ENCODE measurements around the gene RBM17. TPM values are rescaled to one million over a fixed set of nuclear protein-coding genes. Genes with fewer than 3 reads are reported as not detected.

RBM17 gene
- total and polyA plus RNA-seq, 2 of the 13 experiments (the other 11 are each of a cell fraction or from before 2014, with no cell fraction given), result 30.7 to 77.5 TPM

DNA sequence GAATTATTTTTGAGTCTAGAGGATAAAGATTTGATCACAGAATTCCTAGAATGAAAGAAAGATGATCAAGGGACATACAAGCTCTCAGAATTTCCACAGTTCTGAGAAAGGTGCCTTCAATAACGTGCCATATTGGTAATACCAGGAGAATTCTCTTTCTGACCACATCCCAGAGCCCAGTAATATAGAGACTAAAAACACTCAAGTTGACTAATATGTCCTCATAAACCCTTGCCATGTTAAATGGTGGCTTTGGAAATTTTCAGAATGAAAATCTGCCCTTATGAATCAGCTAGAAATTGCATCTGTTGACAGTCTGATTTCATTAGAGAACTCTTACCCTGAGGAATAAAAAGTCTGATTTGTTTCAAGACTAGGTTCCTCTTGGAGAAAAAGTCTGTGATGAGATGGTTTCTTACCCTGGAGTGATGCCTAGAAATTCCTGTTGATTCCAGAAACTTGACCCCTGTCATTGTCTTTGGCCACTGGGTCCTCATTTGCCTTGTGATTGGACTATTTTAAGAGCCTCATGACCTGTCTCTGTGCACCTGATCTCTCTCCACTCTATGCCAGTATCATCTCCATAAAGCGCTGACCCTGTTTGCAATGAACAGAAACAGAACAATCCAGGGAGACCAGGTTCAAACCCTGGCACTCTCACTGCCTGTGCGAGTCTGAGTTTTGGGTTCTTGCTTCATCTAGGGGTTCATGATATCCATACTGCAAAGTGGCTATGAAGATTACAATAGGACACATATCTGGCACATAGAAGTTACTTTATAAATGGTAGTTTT, 30.0 kb upstream of the RBM17 start:
- H3K27ac ChIP-seq (ENCODE audit: extremely low read length, insufficient read depth, low read length), result no peak overlapping the region
- ChIA-PET CTCF (ENCODE audit: low intra/inter-chr PET ratio, low total read pairs) (no interaction called here), POLR2A (no interaction called here)
- no peaks in the 10 kb centered on the region for H3K36me3 ChIP-seq (replicated peaks in 1 of 2; ENCODE audit: control insufficient read depth in 1 of 2, insufficient read depth in 2 of 2, low read length in 2 of 2)
- peaks cover 8% of the 10 kb centered on the region for H3K4me1 ChIP-seq (ENCODE audit: insufficient read depth, low read length)
- BruUV-seq (replicated peaks), result no TSS peak
- FAIRE-seq, result no peak
- no peak for DNase-seq (ENCODE audit: low spot score)
- no peak overlapping the region for H2AFZ ChIP-seq (ENCODE audit: low read length)
- H4K20me1 ChIP-seq (ENCODE audit: insufficient read depth, low read length), result no peaks in the 10 kb centered on the region
- no peaks in the 10 kb centered on the region for H3K9me3 ChIP-seq (ENCODE audit: low read length)
- intact Hi-C loops (cut with micrococcal nuclease; ENCODE audit: unreplicated experiment) (no loop called here), in situ Hi-C loops (cut with HindIII; ENCODE audit: extremely low pct_ligation_motif_present, low pct_unique_long_range_greater_than_20kb) (no loop called here)
- H3K27me3 ChIP-seq (ENCODE audit: control insufficient read depth in 1 of 2, insufficient read depth in 2 of 2, low read length in 2 of 2), result no peaks in the 10 kb centered on the region; a peak in 2 of 5 replicates
- H3K9ac ChIP-seq (ENCODE audit: insufficient read depth, low read depth, low read length), result no peak overlapping the region
- WGBS (ENCODE audit: low lambda C conversion rate), result 0% methylated on average over 3 of the region's 3 CpGs
- no peaks in the 10 kb centered on the region for H3K79me2 ChIP-seq (ENCODE audit: insufficient read depth, low read length)
- H3K4me3 ChIP-seq (replicated peaks in 1 of 3; ENCODE audit: insufficient read depth in 1 of 3, low read depth in 2 of 3, low read length in 3 of 3), result no peak overlapping the region
- ATAC-seq, result no peak
- TF ChIP-seq SMARCE1 (IDR thresholded peaks at IDR 0.05; ENCODE audit: borderline replicate concordance) (no peak), HNF4A (CRISPR knock-in tag; IDR thresholded peaks at IDR 0.05) (no peak), ZNF3 (CRISPR knock-in tag; IDR thresholded peaks at IDR 0.05) (no peak), SYNCRIP (IDR thresholded peaks at IDR 0.05; ENCODE audit: insufficient read depth, low read depth, low read length) (no peak), ZNF678 (CRISPR knock-in tag; IDR thresholded peaks at IDR 0.05) (no peak), ZFY (CRISPR knock-in tag; IDR thresholded peaks at IDR 0.05) (no peak), ZNF589 (CRISPR knock-in tag; conservative IDR thresholded peaks at IDR 0.05) (no peak), ERF (CRISPR knock-in tag; IDR thresholded peaks at IDR 0.05) (no peak), ZNF749 (CRISPR knock-in tag; IDR thresholded peaks at IDR 0.05; ENCODE audit: borderline replicate concordance) (no peak), NFYB (CRISPR knock-in tag; IDR thresholded peaks at IDR 0.05) (no peak), ZUFSP (CRISPR knock-in tag; IDR thresholded peaks at IDR 0.05; ENCODE audit: borderline replicate concordance) (no peak), ZNF274 (CRISPR knock-in tag; IDR thresholded peaks at IDR 0.05) (no peak), ZBTB43 (CRISPR knock-in tag; conservative IDR thresholded peaks at IDR 0.05) (no peak)
- TF ChIP-seq, protein P1, sequence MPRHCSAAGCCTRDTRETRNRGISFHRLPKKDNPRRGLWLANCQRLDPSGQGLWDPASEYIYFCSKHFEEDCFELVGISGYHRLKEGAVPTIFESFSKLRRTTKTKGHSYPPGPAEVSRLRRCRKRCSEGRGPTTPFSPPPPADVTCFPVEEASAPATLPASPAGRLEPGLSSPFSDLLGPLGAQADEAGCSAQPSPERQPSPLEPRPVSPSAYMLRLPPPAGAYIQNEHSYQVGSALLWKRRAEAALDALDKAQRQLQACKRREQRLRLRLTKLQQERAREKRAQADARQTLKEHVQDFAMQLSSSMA (CRISPR knock-in tag; IDR thresholded peaks at IDR 0.05), result no peak
- TF ChIP-seq, protein P2, sequence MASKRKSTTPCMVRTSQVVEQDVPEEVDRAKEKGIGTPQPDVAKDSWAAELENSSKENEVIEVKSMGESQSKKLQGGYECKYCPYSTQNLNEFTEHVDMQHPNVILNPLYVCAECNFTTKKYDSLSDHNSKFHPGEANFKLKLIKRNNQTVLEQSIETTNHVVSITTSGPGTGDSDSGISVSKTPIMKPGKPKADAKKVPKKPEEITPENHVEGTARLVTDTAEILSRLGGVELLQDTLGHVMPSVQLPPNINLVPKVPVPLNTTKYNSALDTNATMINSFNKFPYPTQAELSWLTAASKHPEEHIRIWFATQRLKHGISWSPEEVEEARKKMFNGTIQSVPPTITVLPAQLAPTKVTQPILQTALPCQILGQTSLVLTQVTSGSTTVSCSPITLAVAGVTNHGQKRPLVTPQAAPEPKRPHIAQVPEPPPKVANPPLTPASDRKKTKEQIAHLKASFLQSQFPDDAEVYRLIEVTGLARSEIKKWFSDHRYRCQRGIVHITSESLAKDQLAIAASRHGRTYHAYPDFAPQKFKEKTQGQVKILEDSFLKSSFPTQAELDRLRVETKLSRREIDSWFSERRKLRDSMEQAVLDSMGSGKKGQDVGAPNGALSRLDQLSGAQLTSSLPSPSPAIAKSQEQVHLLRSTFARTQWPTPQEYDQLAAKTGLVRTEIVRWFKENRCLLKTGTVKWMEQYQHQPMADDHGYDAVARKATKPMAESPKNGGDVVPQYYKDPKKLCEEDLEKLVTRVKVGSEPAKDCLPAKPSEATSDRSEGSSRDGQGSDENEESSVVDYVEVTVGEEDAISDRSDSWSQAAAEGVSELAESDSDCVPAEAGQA (IDR thresholded peaks at IDR 0.05; ENCODE audit: low read depth), result no peak
- TF ChIP-seq, protein P2 (CRISPR knock-in tag; IDR thresholded peaks at IDR 0.05; ENCODE audit: borderline replicate concordance), result no peak
- H3K4me2 ChIP-seq (ENCODE audit: low read depth, low read length), result no peak overlapping the region

Data from HepG2 (cell line).